Neural progenitor cell (in vitro differentiated cells): Measurements from ENCODE around the gene GFER.

ENCODE experiments used
- CTCF ChIP-seq: fragments of 200-600 bp; sonication (generic); IDR thresholded peaks from 2 replicates; pipeline ENCODE4 v1.5.1; 2017; ENCODE audit warnings: antibody characterized with exemption, mild to moderate bottlenecking
- EZH2 ChIP-seq: fragments of 200-600 bp; sonication (generic); IDR thresholded peaks from 2 replicates; pipeline ENCODE4 v1.6.1; 2017; ENCODE audit warnings: antibody characterized with exemption, mild to moderate bottlenecking, moderate library complexity
- EZH2phosphoT487 ChIP-seq: fragments of 200-600 bp; sonication (generic); IDR thresholded peaks from 2 replicates; pipeline ENCODE4 v1.6.1; 2017; ENCODE audit warnings: antibody characterized with exemption

- no peak for TF ChIP-seq EZH2
- peak; percentile 60 for TF ChIP-seq CTCF
- TF ChIP-seq EZH2phosphoT487 = no peak
Observed at GRCh38 chr16:1959269-1960039, 24.5 kb upstream of the GFER start, which contains the start of gene NDUFB10.
